Ectodermal cell (in vitro differentiated cells): ENCODE results near the gene UGP2. TPM values are rescaled to one million over a fixed set of nuclear protein-coding genes. Genes with fewer than 3 reads are reported as not detected.
"Not testable (repeated sequence)": the region's sequence is repeated elsewhere in the genome, so short reads cannot be mapped to it uniquely, and the experiment has no call there.

Source experiments
- H3K27ac ChIP-seq: 2 replicates; pipeline ENCODE4 v1.7.0; 2013; ENCODE audit warnings: mild to moderate bottlenecking, low read depth, low read length; ENCODE audit not compliant: insufficient read depth, poor library complexity, severe bottlenecking
- H3K27me3 ChIP-seq: 2 replicates; pipeline ENCODE4 v1.7.0; 2013; ENCODE audit warnings: mild to moderate bottlenecking, low read length; ENCODE audit not compliant: insufficient read depth, control insufficient read depth, poor library complexity, severe bottlenecking
- H3K36me3 ChIP-seq: one replicate; pipeline ENCODE4 v1.7.0; 2013; ENCODE audit warnings: low read length; ENCODE audit not compliant: control insufficient read depth, insufficient read depth
- H3K4me1 ChIP-seq: one replicate; pipeline ENCODE4 v1.7.0; 2013; ENCODE audit warnings: low read length; ENCODE audit not compliant: control insufficient read depth, insufficient read depth
- H3K4me3 ChIP-seq: 2 replicates; pipeline ENCODE4 v1.7.0; 2013; ENCODE audit warnings: low read depth, low read length, control low read depth; ENCODE audit not compliant: insufficient read depth
- H3K9me3 ChIP-seq: 2 replicates; pipeline ENCODE4 v1.7.0; 2013; ENCODE audit warnings: mild to moderate bottlenecking, low read length, moderate library complexity; ENCODE audit not compliant: control insufficient read depth
- WGBS, 2 experiments: methylation state at CpG; one replicate each; pipeline ENCODE4 v1.1.7; 2013; ENCODE audit warnings: missing lambda C conversion rate in 2 of 2; 5-methylcytosine and 5-hydroxymethylcytosine counted together
- polyA plus RNA-seq, 4 experiments: library from polyadenylated mRNA; stranded (reverse); fragments of 50-300 nt; gene quantifications; one replicate each; pipeline ENCODE4 v1.2.3, GENCODE V29; 2013

Gene UGP2
- 71.8 TPM for polyA plus RNA-seq (2013, experiment 1 of 4)
- 71.4 TPM for polyA plus RNA-seq (2013, experiment 2 of 4)
- 64.5 TPM for polyA plus RNA-seq (2013, experiment 3 of 4)
- 68.5 TPM for polyA plus RNA-seq (2013, experiment 4 of 4)

GRCh38 chr2:63841254-63842022 lies at the start of gene UGP2:
Gene UGP2 (plus strand): TSS chr2:63841896. CDS start chr2:63842186, 290 bp downstream.
- WGBS, 2 experiments = 0% methylated on average over 59 of the region's 59 CpGs

GRCh38 chr2:63792530-63792929 lies 49.2 kb upstream of the UGP2 start:
- Histone ChIP-seq H3K9me3 (no peaks in the 10 kb centered on the region), H3K27me3 (no peaks in the 10 kb centered on the region), H3K27ac (no peak overlapping the region), H3K4me1 (no peaks in the 10 kb centered on the region), H3K36me3 (no peaks in the 10 kb centered on the region), H3K4me3 (no peak overlapping the region)
- WGBS, 2 experiments = 90 to 98% methylated on average over 1 of the region's 1 CpG

More at GRCh38 chr2:63841254-63842022, at the start of gene UGP2:
- no peaks in the 10 kb centered on the region for H3K36me3 ChIP-seq
- H3K9me3 ChIP-seq = no peaks in the 10 kb centered on the region
- peaks cover 20% of the 10 kb centered on the region for H3K4me1 ChIP-seq
- H3K27me3 ChIP-seq = no peaks in the 10 kb centered on the region
- H3K4me3 ChIP-seq = peak within 1 kb of the TSS; percentile 72
- H3K27ac ChIP-seq = peak within 1 kb of the TSS; percentile 95

- no peak overlapping the region for H3K27ac ChIP-seq
- H3K27me3 ChIP-seq = no peaks in the 10 kb centered on the region
- no peaks in the 10 kb centered on the region for H3K9me3 ChIP-seq
- WGBS, 2 experiments = 89 to 100% methylated on average over 1 of the region's 1 CpG
- H3K4me3 ChIP-seq = no peak overlapping the region
- no peaks in the 10 kb centered on the region for H3K36me3 ChIP-seq
- H3K4me1 ChIP-seq = no peaks in the 10 kb centered on the region
Observed at GRCh38 chr2:63796366-63796765, 45.3 kb upstream of the UGP2 start.

- no peaks in the 10 kb centered on the region for H3K9me3 ChIP-seq
- H3K27me3 ChIP-seq = no peaks in the 10 kb centered on the region
- no peak overlapping the region for H3K4me3 ChIP-seq
- no peaks in the 10 kb centered on the region for H3K36me3 ChIP-seq
- no peak overlapping the region for H3K27ac ChIP-seq
- WGBS, 2 experiments = 99 to 100% methylated on average over 2 to 3 of the region's 3 CpGs
- H3K4me1 ChIP-seq = no peaks in the 10 kb centered on the region
Observed at GRCh38 chr2:63796796-63797195, 44.9 kb upstream of the UGP2 start.

- H3K4me3 ChIP-seq = no peak overlapping the region
- WGBS, 2 experiments = 91 to 95% methylated on average over 6 of the region's 6 CpGs
- H3K4me1 ChIP-seq = no peaks in the 10 kb centered on the region
- H3K36me3 ChIP-seq = no peaks in the 10 kb centered on the region
- H3K9me3 ChIP-seq = no peaks in the 10 kb centered on the region
- no peak overlapping the region for H3K27ac ChIP-seq
- no peaks in the 10 kb centered on the region for H3K27me3 ChIP-seq
Observed at GRCh38 chr2:63801455-63801854, 40.2 kb upstream of the UGP2 start.

GRCh38 chr2:63805412-63805811 lies 36.3 kb upstream of the UGP2 start:
- Histone ChIP-seq H3K4me3 (no peak overlapping the region), H3K27me3 (no peaks in the 10 kb centered on the region)

GRCh38 chr2:63808036-63808435 lies 33.7 kb upstream of the UGP2 start:
- not testable (repeated sequence) for H3K27ac ChIP-seq, H3K4me1 ChIP-seq, H3K9me3 ChIP-seq, H3K4me3 ChIP-seq, H3K27me3 ChIP-seq, H3K36me3 ChIP-seq
- WGBS, 2 experiments = 100% methylated on average over 1 of the region's 6 CpGs

More at GRCh38 chr2:63805412-63805811, 36.3 kb upstream of the UGP2 start:
- Histone ChIP-seq H3K27ac (no peak overlapping the region), H3K9me3 (peaks cover 2% of the 10 kb centered on the region), H3K4me1 (no peaks in the 10 kb centered on the region), H3K36me3 (no peaks in the 10 kb centered on the region)

- not testable (repeated sequence) for H3K27ac ChIP-seq, H3K4me1 ChIP-seq, H3K27me3 ChIP-seq, H3K4me3 ChIP-seq, H3K9me3 ChIP-seq, H3K36me3 ChIP-seq
- WGBS, 2 experiments = 93 to 94% methylated on average over 28 to 29 of the region's 29 CpGs
Observed at GRCh38 chr2:63808911-63809310, 32.8 kb upstream of the UGP2 start.

GRCh38 chr2:63811063-63811462 lies 30.6 kb upstream of the UGP2 start:
- Histone ChIP-seq H3K4me1 (no peaks in the 10 kb centered on the region), H3K27me3 (no peaks in the 10 kb centered on the region), H3K27ac (no peak overlapping the region), H3K9me3 (peaks cover 2% of the 10 kb centered on the region), H3K36me3 (no peaks in the 10 kb centered on the region), H3K4me3 (no peak overlapping the region)
- 94 to 96% methylated on average over 3 of the region's 3 CpGs for WGBS, 2 experiments

GRCh38 chr2:63811870-63812269 lies 29.8 kb upstream of the UGP2 start:
- H3K36me3 ChIP-seq, H3K9me3 ChIP-seq, H3K4me3 ChIP-seq, H3K27ac ChIP-seq, H3K4me1 ChIP-seq, H3K27me3 ChIP-seq: not testable (repeated sequence)
- 91 to 94% methylated on average over 6 of the region's 7 CpGs for WGBS, 2 experiments
